DOHH2 (cell line): ENCODE measurements around the gene SYNGR1.

Source experiments
- EZH2phosphoT487 ChIP-seq: fragments of 200-600 bp; sonication (generic); IDR thresholded peaks from 2 replicates; pipeline ENCODE4 v1.6.1; 2017; ENCODE audit warnings: borderline replicate concordance, mild to moderate bottlenecking, antibody characterized with exemption, low read length, moderate library complexity, mixed read lengths
- TF ChIP-seq, protein P1 (sequence below): fragments of 200-600 bp; sonication (generic); IDR thresholded peaks from one replicate; pipeline ENCODE4 v1.5.1; 2014; ENCODE audit warnings: antibody characterized with exemption, mild to moderate bottlenecking, low read depth, low read length; ENCODE audit not compliant: poor library complexity, severe bottlenecking

DNA sequence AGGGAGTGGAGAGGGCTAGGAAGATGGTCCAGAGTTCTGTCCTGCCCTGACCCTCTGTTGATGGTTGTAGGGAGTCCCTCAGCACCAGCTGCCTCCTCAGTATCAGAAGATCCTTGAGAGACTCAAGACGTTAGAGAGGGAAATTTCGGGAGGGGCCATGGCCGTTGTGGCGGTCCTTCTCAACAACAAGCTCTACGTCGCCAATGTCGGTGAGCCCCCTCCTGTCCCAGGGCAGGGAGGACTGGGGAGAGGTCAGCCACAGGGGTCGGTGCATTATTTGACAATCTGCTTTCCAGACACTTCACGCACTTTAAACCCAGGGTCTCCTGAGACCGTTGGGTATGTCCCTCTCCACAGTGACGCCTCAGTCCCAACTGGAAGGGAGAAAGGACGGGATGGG is 67.8 kb downstream of the SYNGR1 start:
- TF ChIP-seq, protein P1, sequence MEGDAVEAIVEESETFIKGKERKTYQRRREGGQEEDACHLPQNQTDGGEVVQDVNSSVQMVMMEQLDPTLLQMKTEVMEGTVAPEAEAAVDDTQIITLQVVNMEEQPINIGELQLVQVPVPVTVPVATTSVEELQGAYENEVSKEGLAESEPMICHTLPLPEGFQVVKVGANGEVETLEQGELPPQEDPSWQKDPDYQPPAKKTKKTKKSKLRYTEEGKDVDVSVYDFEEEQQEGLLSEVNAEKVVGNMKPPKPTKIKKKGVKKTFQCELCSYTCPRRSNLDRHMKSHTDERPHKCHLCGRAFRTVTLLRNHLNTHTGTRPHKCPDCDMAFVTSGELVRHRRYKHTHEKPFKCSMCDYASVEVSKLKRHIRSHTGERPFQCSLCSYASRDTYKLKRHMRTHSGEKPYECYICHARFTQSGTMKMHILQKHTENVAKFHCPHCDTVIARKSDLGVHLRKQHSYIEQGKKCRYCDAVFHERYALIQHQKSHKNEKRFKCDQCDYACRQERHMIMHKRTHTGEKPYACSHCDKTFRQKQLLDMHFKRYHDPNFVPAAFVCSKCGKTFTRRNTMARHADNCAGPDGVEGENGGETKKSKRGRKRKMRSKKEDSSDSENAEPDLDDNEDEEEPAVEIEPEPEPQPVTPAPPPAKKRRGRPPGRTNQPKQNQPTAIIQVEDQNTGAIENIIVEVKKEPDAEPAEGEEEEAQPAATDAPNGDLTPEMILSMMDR, result no peak
- no peak for TF ChIP-seq EZH2phosphoT487
